GM12878 (cell line): ENCODE measurements around the gene ARL2. TPM values are rescaled to one million over a fixed set of nuclear protein-coding genes. Genes with fewer than 3 reads are reported as not detected.

Experiments used
- ATAC-seq: fragments of 200-7000 bp; cut with Tn5 transposase; 3 replicates; pipeline ENCODE4 v1.9.1; 2020; ENCODE audit warnings: mild to moderate bottlenecking, moderate library complexity
- BruUV-seq: library from RNA; stranded (reverse); fragments of 400-500 nt; replicated peaks from 2 replicates; lab custom pipeline; 2021; lab: Mats Ljungman, UMichigan
- CTCF ChIA-PET: fragments of 300-600 bp; sonication (Branson Sonifier 250); formaldehyde crosslinking; extraction: SDS; loops from one replicate; lab custom pipeline; 2021; ENCODE audit warnings: inconsistent platforms; lab: Yijun Ruan, JAX
- POLR2A ChIA-PET: fragments of 350-600 bp; formaldehyde crosslinking; extraction: SDS; loops from one replicate; lab custom pipeline; 2021; ENCODE audit warnings: inconsistent platforms; lab: Charles Lee
- RAD21 ChIA-PET: fragments of 300-600 bp; sonication (Branson Sonifier 250); formaldehyde crosslinking; loops from one replicate; lab custom pipeline; 2023; ENCODE audit warnings: antibody characterized with exemption; ENCODE audit not compliant: unreplicated experiment; lab: Charles Lee
- SMC1A ChIA-PET: fragments of 300-600 bp; sonication (Branson Sonifier 250); formaldehyde crosslinking; loops from one replicate; lab custom pipeline; 2023; ENCODE audit not compliant: unreplicated experiment, uncharacterized antibody; lab: Charles Lee
- DNase-seq: peaks from one replicate; pipeline ENCODE4 v3.0.0-alpha.2; 2011; ENCODE audit warnings: low read depth, low spot score
- FAIRE-seq: peaks from 3 replicates; lab custom pipeline; 2011; peaks lifted over from hg19 to GRCh38; lab: Jason Lieb, UNC
- H2AFZ ChIP-seq: 2 replicates; pipeline ENCODE4 v1.6.0; 2011; ENCODE audit warnings: low read depth, low read length, control low read depth; ENCODE audit not compliant: control insufficient read depth
- H3K27ac ChIP-seq: 2 replicates; pipeline ENCODE4 v1.5.1; 2011; ENCODE audit warnings: control low read depth; ENCODE audit not compliant: control insufficient read depth, insufficient read depth
- H3K27me3 ChIP-seq, 2 experiments: replicated peaks in 1 of 2; 2 replicates each; pipeline versions ENCODE4 v1.6.0 to v1.6.1; 2011; ENCODE audit warnings: low read length in 1 of 2; ENCODE audit not compliant: control insufficient read depth in 2 of 2, insufficient read depth in 2 of 2
- H3K36me3 ChIP-seq, 2 experiments: 2 replicates each; pipeline ENCODE4 v1.5.1; 2011; ENCODE audit warnings: low read length in 1 of 2; ENCODE audit not compliant: control insufficient read depth in 2 of 2, insufficient read depth in 2 of 2
- H3K4me1 ChIP-seq: 2 replicates; pipeline ENCODE4 v1.6.1; 2011; ENCODE audit warnings: mild to moderate bottlenecking, low read length, moderate library complexity, mixed read lengths; ENCODE audit not compliant: control insufficient read depth, insufficient read depth
- H3K4me2 ChIP-seq: 2 replicates; pipeline ENCODE4 v1.6.0; 2011; ENCODE audit warnings: control low read depth; ENCODE audit not compliant: control insufficient read depth, insufficient read depth
- H3K4me3 ChIP-seq: fragments of 200-600 bp; sonication (generic); 2 replicates; pipeline ENCODE4 v1.5.1; 2016
- H3K79me2 ChIP-seq: 2 replicates; pipeline ENCODE4 v1.6.0; 2011; ENCODE audit warnings: low read length; ENCODE audit not compliant: control insufficient read depth, insufficient read depth
- H3K9ac ChIP-seq: 2 replicates; pipeline ENCODE4 v1.8.0; 2011; ENCODE audit warnings: low read length, control low read depth, mixed read lengths; ENCODE audit not compliant: control insufficient read depth, insufficient read depth
- H3K9me3 ChIP-seq: replicated peaks from 3 replicates; pipeline ENCODE4 v1.5.1; 2011; ENCODE audit warnings: mild to moderate bottlenecking, low read length; ENCODE audit not compliant: control insufficient read depth, insufficient read depth
- H4K20me1 ChIP-seq: 2 replicates; pipeline ENCODE4 v1.6.0; 2011; ENCODE audit not compliant: control insufficient read depth, insufficient read depth
- BCLAF1 ChIP-seq: fragments of 450-650 bp; IDR thresholded peaks from 2 replicates; pipeline ENCODE4 v1.6.1; 2017; ENCODE audit warnings: antibody characterized with exemption, mild to moderate bottlenecking, moderate library complexity
- ELK1 ChIP-seq: IDR thresholded peaks from 2 replicates; pipeline ENCODE4 v1.6.1; 2012; ENCODE audit warnings: low read depth, low read length, improper control_type of control experiment
- MTA2 ChIP-seq: fragments of 450-650 bp; IDR thresholded peaks from 2 replicates; pipeline ENCODE4 v1.6.1; 2016; ENCODE audit warnings: low read depth, mild to moderate bottlenecking, moderate library complexity
- REST ChIP-seq: IDR thresholded peaks from 2 replicates; pipeline ENCODE4 v1.6.1; 2012; ENCODE audit warnings: mild to moderate bottlenecking, low read depth, low read length
- RFX5 ChIP-seq: IDR thresholded peaks from 2 replicates; pipeline ENCODE4 v1.6.1; 2011; ENCODE audit warnings: low read depth, low read length, improper control_type of control experiment
- TAF1 ChIP-seq: IDR thresholded peaks from 2 replicates; pipeline ENCODE4 v1.6.1; 2011; ENCODE audit warnings: mild to moderate bottlenecking, low read depth, low read length, borderline replicate concordance
- ZBTB11 ChIP-seq: fragments of 450-650 bp; formaldehyde crosslinking; IDR thresholded peaks from 2 replicates; pipeline ENCODE4 v1.5.0; 2022; ENCODE audit warnings: mild to moderate bottlenecking, missing genetic modification characterization
- WGBS: methylation state at CpG from one replicate; pipeline ENCODE4 v1.1.6; 2016; ENCODE audit warnings: low lambda C conversion rate; ENCODE audit not compliant: insufficient replicate concordance, insufficient coverage; ENCODE audit errors: missing lambda C conversion rate; 5-methylcytosine and 5-hydroxymethylcytosine counted together
- in situ Hi-C: fragments of 300-500 bp; cut with MboI; formaldehyde crosslinking; loops from 9 replicates; pipeline ENCODE4 v1.14.3; 2018; ENCODE audit warnings: mixed read lengths
- intact Hi-C: fragments of 100-400 bp; cut with micrococcal nuclease; formaldehyde crosslinking; loops from one replicate; pipeline ENCODE4 v1.14.2; 2022; ENCODE audit not compliant: unreplicated experiment
- polyA plus RNA-seq, 11 experiments: library from polyadenylated mRNA; depleted of rRNA in 4 of 11; unstranded in 6 of 11; stranded (reverse) in 5 of 11; fragments of >200 nt; fragmentation: Nextera tagmentation in 4 of 11; fragmentation: Illumina TruSeq in 1 of 11; extraction: Ambion mirVana in 4 of 11; extraction: Trizol in 1 of 11; gene quantifications; 1 replicate in 1 of 11; 2 replicates in 10 of 11; pipeline versions ENCODE4 v1.2.1 to v1.2.3, GENCODE V29; 2011 to 2016; ENCODE audit warnings: inconsistent platforms in 2 of 11, missing spikeins in 2 of 11, low read depth in 1 of 11
- total RNA-seq, 4 experiments: library from RNA; depleted of rRNA in 3 of 4; stranded (reverse); fragments of >200 nt in 3 of 4; fragmentation: Illumina TruSeq in 1 of 4; extraction: Trizol in 1 of 4; gene quantifications; 2 replicates each; pipeline versions ENCODE4 v1.2.1 to v1.2.3, GENCODE V29; 2013 to 2021

Gene ARL2
- total and polyA plus RNA-seq, 10 of the 15 experiments (the other 5 are each of a cell fraction or from before 2014, with no cell fraction given), result 4.1 to 138 (median 73.4) TPM

GRCh38 chr11:65036931-65037330 is 23.0 kb downstream of the ARL2 start (continued):
- TF ChIP-seq BCLAF1, result no peak
- no peak for TF ChIP-seq REST
- TF ChIP-seq, all 136 proteins: peak for 0

- ChIA-PET CTCF (interaction anchor here (0.5 to 3.3 kb wide), 13 partner anchors 12 to 382 kb away, joined by 3 to 9 read pairs (median 4); partner anchors contain the start of genes ARL2, FAU, MRPL49 and NEAT1), RAD21 (interaction anchor here (0.8 to 2.6 kb wide), 9 partner anchors 11 to 82 kb away, joined by 3 to 8 read pairs (median 3); partner anchors contain the start of genes ARL2, FAU, MRPL49 and SNX15), POLR2A (interaction anchor here (0.6 to 2.6 kb wide), 13 partner anchors 12 to 82 kb away, joined by 3 to 12 read pairs (median 4); partner anchors contain the start of genes ARL2, FAU, MRPL49 and SNX15), SMC1A (interaction anchor here (1.0 to 2.8 kb wide), 8 partner anchors 8 to 71 kb away, joined by 3 to 10 read pairs (median 4); partner anchors contain the start of genes CDCA5, SNX15 and TM7SF2)
- peaks cover 5% of the 10 kb centered on the region for H3K79me2 ChIP-seq
- no peaks in the 10 kb centered on the region for H4K20me1 ChIP-seq
- H3K36me3 ChIP-seq, result peaks cover 0 to 5% of the 10 kb centered on the region in 2 experiments; a peak in 3 of 4 replicates
- H3K27ac ChIP-seq, result peak overlapping the region; percentile 85
- H3K9ac ChIP-seq, result peak overlapping the region; percentile 61
- H3K9me3 ChIP-seq, result no peaks in the 10 kb centered on the region
- 20% methylated on average over 7 of the region's 7 CpGs for WGBS
- BruUV-seq, result no TSS peak
- peak overlapping the region; percentile 76 for H3K4me2 ChIP-seq
- H3K27me3 ChIP-seq, result no peaks in the 10 kb centered on the region
- H2AFZ ChIP-seq, result peak overlapping the region; percentile 88
- peak overlapping the region; percentile 81; the same call in 1 of the 2 replicates for H3K4me3 ChIP-seq
- peaks cover 17% of the 10 kb centered on the region for H3K4me1 ChIP-seq
- intact Hi-C loops (loop anchor here (2.0 to 5.0 kb wide), 2 partner anchors 37 to 76 kb away; partner anchors contain the start of gene ZNHIT2), in situ Hi-C loops (no loop called here)
- FAIRE-seq, result no peak
- ATAC-seq, result no peak
- no peak for DNase-seq
- TF ChIP-seq MTA2, result peak; percentile 25; the same call in 1 of the 2 replicates
- TF ChIP-seq TAF1, result no peak
- TF ChIP-seq ZBTB11 (CRISPR knock-in tag), result no peak
- TF ChIP-seq ELK1, result no peak
- no peak for TF ChIP-seq RFX5
These were observed 26.5 kb downstream of the ARL2 start for GRCh38 chr11:65040520-65040846.
